ENCODE measurements around the gene PAPOLA. TPM values are rescaled to one million over a fixed set of nuclear protein-coding genes. Genes with fewer than 3 reads are reported as not detected.

Gene PAPOLA
- total RNA-seq, 4 donors from 2014 or later = 113 to 169 (median 133) TPM

- TF ChIP-seq, protein P1, sequence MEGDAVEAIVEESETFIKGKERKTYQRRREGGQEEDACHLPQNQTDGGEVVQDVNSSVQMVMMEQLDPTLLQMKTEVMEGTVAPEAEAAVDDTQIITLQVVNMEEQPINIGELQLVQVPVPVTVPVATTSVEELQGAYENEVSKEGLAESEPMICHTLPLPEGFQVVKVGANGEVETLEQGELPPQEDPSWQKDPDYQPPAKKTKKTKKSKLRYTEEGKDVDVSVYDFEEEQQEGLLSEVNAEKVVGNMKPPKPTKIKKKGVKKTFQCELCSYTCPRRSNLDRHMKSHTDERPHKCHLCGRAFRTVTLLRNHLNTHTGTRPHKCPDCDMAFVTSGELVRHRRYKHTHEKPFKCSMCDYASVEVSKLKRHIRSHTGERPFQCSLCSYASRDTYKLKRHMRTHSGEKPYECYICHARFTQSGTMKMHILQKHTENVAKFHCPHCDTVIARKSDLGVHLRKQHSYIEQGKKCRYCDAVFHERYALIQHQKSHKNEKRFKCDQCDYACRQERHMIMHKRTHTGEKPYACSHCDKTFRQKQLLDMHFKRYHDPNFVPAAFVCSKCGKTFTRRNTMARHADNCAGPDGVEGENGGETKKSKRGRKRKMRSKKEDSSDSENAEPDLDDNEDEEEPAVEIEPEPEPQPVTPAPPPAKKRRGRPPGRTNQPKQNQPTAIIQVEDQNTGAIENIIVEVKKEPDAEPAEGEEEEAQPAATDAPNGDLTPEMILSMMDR (IDR thresholded peaks at IDR 0.05) = no peak
- ATAC-seq (ENCODE audit: low FRiP score) (no peak), DNase-seq (ENCODE audit: low spot score) (no peak)
These were observed 17.8 kb upstream of the PAPOLA start for GRCh38 chr14:96484399-96484798.

- TF ChIP-seq, protein P1 (IDR thresholded peaks at IDR 0.05) = no peak
- no peak for DNase-seq (ENCODE audit: low spot score)
- ATAC-seq (ENCODE audit: low FRiP score) = no peak
These were observed 15.5 kb upstream of the PAPOLA start for GRCh38 chr14:96486705-96487104.

DNA sequence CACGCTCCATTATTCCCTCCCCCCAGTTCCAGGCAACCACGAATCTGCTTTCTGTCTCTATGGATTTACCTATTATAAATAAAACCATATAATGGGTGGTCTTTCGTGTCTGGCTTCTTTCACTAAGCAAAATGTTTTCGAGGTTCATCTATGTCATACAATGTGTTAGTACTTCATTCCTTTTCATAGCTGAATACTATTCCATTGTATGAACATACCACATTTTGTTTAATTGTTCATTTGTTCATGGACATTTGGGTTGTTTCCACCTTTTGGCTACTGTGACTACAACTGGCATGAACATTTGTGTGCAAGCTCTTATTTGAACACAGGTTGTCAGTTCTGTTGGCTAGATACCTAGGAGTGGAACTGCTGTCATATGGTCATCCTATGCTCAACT, 12.9 kb upstream of the PAPOLA start:
- ATAC-seq (ENCODE audit: low FRiP score) = no peak
- DNase-seq (ENCODE audit: low spot score) = no peak
- TF ChIP-seq, protein P1 (IDR thresholded peaks at IDR 0.05) = no peak

- TF ChIP-seq, protein P1 (IDR thresholded peaks at IDR 0.05) = no peak
- DNase-seq (ENCODE audit: low spot score) (no peak), ATAC-seq (ENCODE audit: low FRiP score) (no peak)
These were observed 9.0 kb upstream of the PAPOLA start for GRCh38 chr14:96493178-96493577.

- ATAC-seq (ENCODE audit: low FRiP score) = no peak
- TF ChIP-seq, protein P1 (IDR thresholded peaks at IDR 0.05) = no peak
- no peak for DNase-seq (ENCODE audit: low spot score)
These were observed 7.9 kb upstream of the PAPOLA start for GRCh38 chr14:96494331-96494730.

DNA sequence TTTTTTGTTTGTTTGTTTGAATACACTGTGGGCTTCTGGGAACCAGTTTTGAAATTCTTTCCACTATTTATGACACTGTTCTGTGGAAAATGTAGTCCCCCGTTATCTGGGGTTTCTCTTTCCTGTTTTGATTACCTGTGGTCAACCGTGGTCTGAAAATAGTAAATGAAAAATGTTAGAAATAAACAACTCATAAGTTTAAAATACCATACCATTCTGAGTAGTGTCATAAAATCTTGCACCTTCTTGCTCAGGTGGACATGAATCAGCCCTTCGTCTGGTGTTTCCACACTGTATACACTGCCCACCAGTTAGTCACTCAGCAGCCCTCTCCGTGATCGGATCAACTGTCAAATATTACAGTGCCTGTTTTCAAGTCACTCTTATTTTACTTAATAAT, 5.1 kb upstream of the PAPOLA start:
- TF ChIP-seq, protein P1 (IDR thresholded peaks at IDR 0.05) = no peak
- no peak for ATAC-seq (ENCODE audit: low FRiP score)
- no peak for DNase-seq (ENCODE audit: low spot score)

- TF ChIP-seq, protein P1 (IDR thresholded peaks at IDR 0.05) = no peak
- no peak for DNase-seq (ENCODE audit: low spot score)
- no peak for ATAC-seq (ENCODE audit: low FRiP score)
These were observed 4.6 kb upstream of the PAPOLA start for GRCh38 chr14:96497586-96497985.
